HepG2 (cell line): ENCODE measurements around the gene SULT2B1. TPM values are rescaled to one million over a fixed set of nuclear protein-coding genes. Genes with fewer than 3 reads are reported as not detected.

ENCODE experiments used
- ARID5B ChIP-seq: IDR thresholded peaks from 2 replicates; pipeline ENCODE4 v1.4.0; 2020; ENCODE audit warnings: mild to moderate bottlenecking, missing genetic modification reagents
- ATRX ChIP-seq: sonication (generic); formaldehyde crosslinking; IDR thresholded peaks from 2 replicates; pipeline ENCODE4 v1.4.0; 2020; ENCODE audit warnings: missing genetic modification reagents, borderline replicate concordance
- CREB1 ChIP-seq, 2 experiments: fragments of 450-650 bp in 1 of 2; IDR thresholded peaks; 2 replicates each; pipeline ENCODE4 v1.6.1; 2016 to 2017; ENCODE audit warnings: control low read depth in 1 of 2, mild to moderate bottlenecking in 1 of 2, missing compliant biosample characterization in 1 of 2, missing genetic modification characterization in 1 of 2
- GATAD2A ChIP-seq: IDR thresholded peaks from 2 replicates; pipeline ENCODE4 v1.6.1; 2016
- KDM1A ChIP-seq: IDR thresholded peaks from 2 replicates; pipeline ENCODE4 v1.6.1; 2016; ENCODE audit warnings: missing compliant biosample characterization
- MTA1 ChIP-seq: sonication (generic); formaldehyde crosslinking; IDR thresholded peaks from 2 replicates; pipeline ENCODE4 v1.4.0; 2020; ENCODE audit warnings: missing genetic modification reagents, mild to moderate bottlenecking, borderline replicate concordance
- PITX1 ChIP-seq: sonication (generic); formaldehyde crosslinking; IDR thresholded peaks from 2 replicates; pipeline ENCODE4 v1.5.1; 2020; ENCODE audit warnings: mild to moderate bottlenecking, missing genetic modification reagents
- POLR2G ChIP-seq: fragments of 200-400 bp; formaldehyde crosslinking; IDR thresholded peaks from 2 replicates; pipeline ENCODE4 v1.6.1; 2018; ENCODE audit warnings: mild to moderate bottlenecking, low read depth, low read length, moderate library complexity
- RXRA ChIP-seq: sonication (generic); formaldehyde crosslinking; IDR thresholded peaks from 2 replicates; pipeline ENCODE4 v1.5.1; 2020; ENCODE audit warnings: missing genetic modification reagents
- SOX13 ChIP-seq, 3 experiments: fragments of 450-650 bp in 1 of 3; sonication (generic) in 1 of 3; formaldehyde crosslinking in 1 of 3; IDR thresholded peaks in 2 of 3; conservative IDR thresholded peaks in 1 of 3; 2 replicates each; pipeline versions ENCODE4 v1.5.0 to v1.6.1; 2016 to 2020; ENCODE audit warnings: antibody characterized with exemption in 1 of 3, mild to moderate bottlenecking in 1 of 3, missing compliant biosample characterization in 1 of 3, missing genetic modification reagents in 1 of 3, moderate library complexity in 1 of 3
- TBX3 ChIP-seq: fragments of 450-650 bp; IDR thresholded peaks from 2 replicates; pipeline ENCODE4 v1.6.1; 2017; ENCODE audit warnings: antibody characterized with exemption, mild to moderate bottlenecking, inconsistent platforms, borderline replicate concordance
- ZHX1 ChIP-seq: sonication (generic); formaldehyde crosslinking; IDR thresholded peaks from 2 replicates; pipeline ENCODE4 v1.8.1; 2022; ENCODE audit warnings: low read depth, mild to moderate bottlenecking, missing genetic modification reagents
- ZNF547 ChIP-seq: sonication (generic); formaldehyde crosslinking; IDR thresholded peaks from 2 replicates; pipeline ENCODE4 v1.5.1; 2020; ENCODE audit warnings: mild to moderate bottlenecking, missing genetic modification reagents
- ZNF652 ChIP-seq: IDR thresholded peaks from 2 replicates; pipeline ENCODE4 v1.6.1; 2016; ENCODE audit warnings: low read depth, borderline replicate concordance
- ZSCAN29 ChIP-seq: sonication (generic); formaldehyde crosslinking; conservative IDR thresholded peaks from 2 replicates; pipeline ENCODE4 v1.4.0; 2020; ENCODE audit warnings: mild to moderate bottlenecking, missing genetic modification reagents
- polyA plus RNA-seq, 8 experiments: library from polyadenylated mRNA; depleted of rRNA in 3 of 8; stranded (reverse) in 7 of 8; unstranded in 1 of 8; fragments of >200 nt; fragmentation: Illumina TruSeq in 4 of 8; extraction: Trizol in 4 of 8; gene quantifications; 2 replicates each; pipeline versions ENCODE4 v1.2.1 to v1.2.3, GENCODE V29; 2011 to 2016; ENCODE audit warnings: low read depth in 4 of 8, missing spikeins in 1 of 8, mixed read lengths in 1 of 8; ENCODE audit not compliant: insufficient read depth in 1 of 8
- total RNA-seq, 5 experiments: library from RNA; depleted of rRNA; stranded (reverse); fragments of >200 nt; fragmentation: Illumina TruSeq; extraction: Trizol; gene quantifications; 2 replicates each; pipeline ENCODE4 v1.2.3, GENCODE V29; 2016; ENCODE audit warnings: low read depth in 1 of 5
- TF ChIP-seq, protein P1 (sequence below): sonication (generic); formaldehyde crosslinking; IDR thresholded peaks from 2 replicates; pipeline ENCODE4 v1.4.0; 2020; ENCODE audit warnings: missing genetic modification reagents
- TF ChIP-seq, protein P2 (sequence below): sonication (generic); formaldehyde crosslinking; conservative IDR thresholded peaks from 2 replicates; pipeline ENCODE4 v1.4.0; 2020; ENCODE audit warnings: mild to moderate bottlenecking, missing genetic modification reagents, moderate library complexity

SULT2B1 gene
- total and polyA plus RNA-seq, 2 of the 13 experiments (the other 11 are each of a cell fraction or from before 2014, with no cell fraction given): 0.13 TPM; not detected in 1

- TF ChIP-seq ARID5B (CRISPR knock-in tag) (peak; percentile 52; the same call in 1 of the 2 replicates), ZNF547 (CRISPR knock-in tag) (no peak), PITX1 (0 out of 2 replicates have a peak, but pooled peaks have one; percentile 41), CREB1 (IDR thresholded peaks at IDR 0.05) (0 out of 2 replicates have a peak, but pooled peaks have one; percentile 11), CREB1 (CRISPR knock-in tag; IDR thresholded peaks at IDR 0.05) (peak; percentile 45; the same call in 1 of the 2 replicates), ZHX1 (no peak), ZSCAN29 (CRISPR knock-in tag) (no peak), GATAD2A (CRISPR knock-in tag) (peak; percentile 64), TBX3 (peak; percentile 28; the same call in 1 of the 2 replicates), MTA1 (CRISPR knock-in tag) (no peak), SOX13 (IDR thresholded peaks at IDR 0.05) (no peak), SOX13 (CRISPR knock-in tag; conservative IDR thresholded peaks at IDR 0.05 in 1 of 2, IDR thresholded peaks at IDR 0.05 in 1 of 2) (peak in 1 of 2 experiments; percentile 36; a peak in 1 of 4 replicates), KDM1A (CRISPR knock-in tag) (peak; percentile 15; the same call in 1 of the 2 replicates), ATRX (CRISPR knock-in tag) (no peak), ZNF652 (peak; percentile 62; the same call in 1 of the 2 replicates), POLR2G (no peak), RXRA (CRISPR knock-in tag) (peak; percentile 82; the same call in 1 of the 2 replicates)
- TF ChIP-seq, protein P1, sequence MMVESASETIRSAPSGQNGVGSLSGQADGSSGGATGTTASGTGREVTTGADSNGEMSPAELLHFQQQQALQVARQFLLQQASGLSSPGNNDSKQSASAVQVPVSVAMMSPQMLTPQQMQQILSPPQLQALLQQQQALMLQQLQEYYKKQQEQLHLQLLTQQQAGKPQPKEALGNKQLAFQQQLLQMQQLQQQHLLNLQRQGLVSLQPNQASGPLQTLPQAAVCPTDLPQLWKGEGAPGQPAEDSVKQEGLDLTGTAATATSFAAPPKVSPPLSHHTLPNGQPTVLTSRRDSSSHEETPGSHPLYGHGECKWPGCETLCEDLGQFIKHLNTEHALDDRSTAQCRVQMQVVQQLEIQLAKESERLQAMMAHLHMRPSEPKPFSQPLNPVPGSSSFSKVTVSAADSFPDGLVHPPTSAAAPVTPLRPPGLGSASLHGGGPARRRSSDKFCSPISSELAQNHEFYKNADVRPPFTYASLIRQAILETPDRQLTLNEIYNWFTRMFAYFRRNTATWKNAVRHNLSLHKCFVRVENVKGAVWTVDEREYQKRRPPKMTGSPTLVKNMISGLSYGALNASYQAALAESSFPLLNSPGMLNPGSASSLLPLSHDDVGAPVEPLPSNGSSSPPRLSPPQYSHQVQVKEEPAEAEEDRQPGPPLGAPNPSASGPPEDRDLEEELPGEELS (CRISPR knock-in tag): peak; percentile 55
- TF ChIP-seq, protein P2, sequence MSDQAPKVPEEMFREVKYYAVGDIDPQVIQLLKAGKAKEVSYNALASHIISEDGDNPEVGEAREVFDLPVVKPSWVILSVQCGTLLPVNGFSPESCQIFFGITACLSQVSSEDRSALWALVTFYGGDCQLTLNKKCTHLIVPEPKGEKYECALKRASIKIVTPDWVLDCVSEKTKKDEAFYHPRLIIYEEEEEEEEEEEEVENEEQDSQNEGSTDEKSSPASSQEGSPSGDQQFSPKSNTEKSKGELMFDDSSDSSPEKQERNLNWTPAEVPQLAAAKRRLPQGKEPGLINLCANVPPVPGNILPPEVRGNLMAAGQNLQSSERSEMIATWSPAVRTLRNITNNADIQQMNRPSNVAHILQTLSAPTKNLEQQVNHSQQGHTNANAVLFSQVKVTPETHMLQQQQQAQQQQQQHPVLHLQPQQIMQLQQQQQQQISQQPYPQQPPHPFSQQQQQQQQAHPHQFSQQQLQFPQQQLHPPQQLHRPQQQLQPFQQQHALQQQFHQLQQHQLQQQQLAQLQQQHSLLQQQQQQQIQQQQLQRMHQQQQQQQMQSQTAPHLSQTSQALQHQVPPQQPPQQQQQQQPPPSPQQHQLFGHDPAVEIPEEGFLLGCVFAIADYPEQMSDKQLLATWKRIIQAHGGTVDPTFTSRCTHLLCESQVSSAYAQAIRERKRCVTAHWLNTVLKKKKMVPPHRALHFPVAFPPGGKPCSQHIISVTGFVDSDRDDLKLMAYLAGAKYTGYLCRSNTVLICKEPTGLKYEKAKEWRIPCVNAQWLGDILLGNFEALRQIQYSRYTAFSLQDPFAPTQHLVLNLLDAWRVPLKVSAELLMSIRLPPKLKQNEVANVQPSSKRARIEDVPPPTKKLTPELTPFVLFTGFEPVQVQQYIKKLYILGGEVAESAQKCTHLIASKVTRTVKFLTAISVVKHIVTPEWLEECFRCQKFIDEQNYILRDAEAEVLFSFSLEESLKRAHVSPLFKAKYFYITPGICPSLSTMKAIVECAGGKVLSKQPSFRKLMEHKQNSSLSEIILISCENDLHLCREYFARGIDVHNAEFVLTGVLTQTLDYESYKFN (CRISPR knock-in tag): peak; percentile 41; the same call in 1 of the 2 replicates
Observed at GRCh38 chr19:48565090-48565489, 13.1 kb downstream of the SULT2B1 start (continued).
